Middle frontal gyrus (tissue), 1 donor: ENCODE results near the gene SLIT3.
"Not testable (repeated sequence)": the region's sequence is repeated elsewhere in the genome, so short reads cannot be mapped to it uniquely, and the experiment has no call there.

Experiments
- DNase-seq: peaks from one replicate; pipeline ENCODE4 v3.0.0-alpha.2; 2015; ENCODE audit warnings: low spot score; ENCODE audit errors: extremely low spot score

SLIT3 gene

GRCh38 chr5:169221519-169221918 lies 79.4 kb downstream of the SLIT3 start:
- no peak for DNase-seq

DNA sequence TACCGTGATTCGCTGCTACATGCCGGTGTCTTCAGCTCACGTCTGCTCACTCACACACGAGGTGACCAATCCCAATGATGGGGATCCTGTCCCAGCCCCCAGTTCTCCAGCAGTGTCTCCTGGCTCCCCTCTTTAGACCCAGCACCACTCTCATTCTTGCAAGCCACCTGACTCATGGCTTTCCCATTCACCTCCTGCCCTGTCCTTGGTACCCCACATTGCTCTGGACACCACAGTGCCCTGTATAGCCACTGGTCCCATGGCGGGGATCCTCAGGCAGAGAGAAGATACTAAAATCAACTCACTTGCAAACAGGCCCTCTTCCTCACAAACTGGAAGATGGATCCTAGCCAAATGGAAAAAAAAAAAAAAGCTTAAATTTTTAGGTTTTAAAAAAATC lies 81.0 kb downstream of the SLIT3 start:
- no peak for DNase-seq

DNA sequence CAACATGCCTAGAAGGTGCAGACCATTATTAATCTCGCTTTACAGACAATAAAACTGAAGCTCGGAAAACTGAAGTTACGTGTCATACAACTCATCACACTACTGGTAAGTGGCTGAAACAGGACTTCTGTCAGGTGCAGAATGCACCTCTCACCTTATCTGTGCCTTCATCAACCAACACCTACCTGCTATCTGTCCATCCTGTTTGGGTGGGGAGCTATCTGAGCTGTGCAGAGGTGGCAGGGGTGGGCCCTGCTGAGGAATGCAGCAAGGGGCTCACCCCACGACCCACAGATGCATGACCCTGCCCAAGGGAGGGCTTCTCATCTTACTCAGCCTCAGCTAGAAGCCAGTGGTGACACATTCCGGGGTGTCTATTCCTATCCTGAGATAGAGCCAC lies 81.6 kb downstream of the SLIT3 start:
- DNase-seq = no peak

DNA sequence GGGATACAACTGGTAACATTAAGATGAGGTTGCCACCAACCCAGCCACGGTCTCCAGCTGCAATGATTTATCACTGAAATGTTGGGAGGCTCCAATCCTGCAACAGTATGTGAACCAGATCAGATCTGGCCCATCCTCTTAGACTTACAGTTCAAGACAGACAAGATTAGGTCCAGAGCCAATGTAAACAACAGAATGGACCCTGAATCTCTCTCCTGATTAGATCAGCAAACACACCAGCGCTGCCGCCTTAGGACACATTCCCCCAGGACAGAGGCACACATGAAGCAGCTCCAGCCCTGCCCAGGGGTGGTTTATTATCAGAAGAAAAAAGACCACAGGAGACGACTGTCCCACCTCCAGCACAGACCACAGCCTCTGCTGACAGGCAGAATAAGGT lies 82.1 kb downstream of the SLIT3 start:
- DNase-seq = no peak

- no peak for DNase-seq
These were observed 82.8 kb downstream of the SLIT3 start for GRCh38 chr5:169218176-169218575.

DNA sequence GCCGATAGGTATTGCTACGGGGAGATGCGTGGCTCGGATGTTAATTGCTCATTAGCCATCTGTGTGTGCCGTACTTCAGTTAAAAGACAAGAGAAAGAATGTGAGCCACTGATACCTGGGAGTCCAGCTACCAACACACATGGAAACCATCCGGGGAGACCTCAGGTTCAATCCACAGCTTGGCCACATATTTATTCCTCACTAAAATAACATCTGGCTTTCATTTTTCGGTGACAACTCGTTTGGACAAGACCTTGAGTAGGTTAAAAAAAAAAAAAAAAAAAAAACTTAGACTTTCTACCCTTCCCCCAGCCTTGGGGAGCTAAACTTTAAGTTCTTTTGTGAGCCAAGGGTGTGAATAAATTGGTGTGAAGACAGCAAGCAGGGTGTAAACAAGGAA lies 84.1 kb downstream of the SLIT3 start:
- no peak for DNase-seq

GRCh38 chr5:169213479-169213878 lies 87.5 kb downstream of the SLIT3 start:
- no peak for DNase-seq

GRCh38 chr5:169211761-169212160 lies 89.2 kb downstream of the SLIT3 start:
- not testable (repeated sequence) for DNase-seq

GRCh38 chr5:169204788-169205400 lies 96.0 kb downstream of the SLIT3 start:
- DNase-seq = no peak

GRCh38 chr5:169202969-169203368 lies 98.0 kb downstream of the SLIT3 start:
- no peak for DNase-seq

GRCh38 chr5:169201597-169201996 lies 99.3 kb downstream of the SLIT3 start:
- no peak for DNase-seq

- no peak for DNase-seq
These were observed 100.7 kb downstream of the SLIT3 start for GRCh38 chr5:169200125-169200778.

DNA sequence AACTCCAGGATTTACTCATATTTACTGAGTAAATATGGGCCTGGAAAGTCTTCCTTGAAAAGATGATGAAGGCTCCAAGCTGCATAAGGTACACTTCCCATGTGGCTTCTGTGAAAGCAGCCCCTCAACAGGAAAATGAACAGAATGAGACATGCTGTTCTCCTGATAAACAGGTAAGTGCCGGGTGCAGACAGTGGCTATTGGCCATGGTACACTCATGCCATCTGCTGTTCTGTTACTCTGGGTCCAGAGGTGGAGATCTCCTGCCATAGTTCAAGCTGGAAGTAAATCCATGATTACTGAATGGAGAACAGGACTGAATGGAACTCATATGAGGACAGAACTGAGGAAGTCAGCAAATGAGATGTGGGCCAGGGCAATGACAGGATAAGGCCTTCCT lies 103.6 kb downstream of the SLIT3 start:
- DNase-seq = no peak

DNA sequence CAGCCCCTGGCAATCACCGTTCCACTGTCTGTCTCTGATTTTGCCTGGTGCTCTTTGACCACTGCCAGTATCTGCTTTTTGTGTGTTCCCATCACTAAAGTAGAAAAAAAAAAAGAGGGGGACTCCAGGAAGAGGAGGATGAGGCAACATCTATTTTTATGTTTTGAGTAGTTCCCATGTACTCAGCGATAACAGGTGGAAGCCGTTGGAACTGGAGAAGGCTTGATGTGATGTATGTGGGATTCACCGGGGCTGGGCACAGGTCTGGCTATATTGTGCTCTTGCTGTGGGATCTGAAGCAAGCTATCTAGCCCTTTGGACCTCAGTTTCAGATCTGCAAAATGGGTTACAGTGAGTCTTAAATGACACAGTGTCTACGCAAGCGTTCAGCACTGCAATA lies 104.9 kb downstream of the SLIT3 start:
- no peak for DNase-seq

- no peak for DNase-seq
These were observed 105.3 kb downstream of the SLIT3 start for GRCh38 chr5:169195601-169196000.

DNA sequence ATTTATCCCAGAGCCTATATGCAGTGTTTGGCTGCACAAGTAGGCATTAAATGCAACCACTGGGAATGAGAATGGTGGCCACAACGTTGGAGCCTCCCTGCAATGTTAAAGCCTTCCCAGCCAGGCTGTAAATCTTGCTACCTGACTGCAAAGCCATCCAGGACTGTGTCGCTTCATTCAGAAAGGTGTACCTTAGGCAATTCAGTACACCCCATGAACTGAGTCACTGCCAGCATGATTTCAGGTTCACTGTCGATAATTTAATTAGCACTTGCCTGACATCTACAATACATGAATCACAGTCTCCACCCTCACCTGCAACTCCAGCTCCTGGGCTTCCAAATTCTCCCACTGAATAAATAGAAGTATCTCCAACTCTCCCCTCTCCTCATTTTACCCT lies 108.4 kb downstream of the SLIT3 start:
- no peak for DNase-seq

- DNase-seq = no peak
These were observed 110.1 kb downstream of the SLIT3 start for GRCh38 chr5:169190849-169191248.

GRCh38 chr5:169185626-169186025 lies 115.3 kb downstream of the SLIT3 start:
- DNase-seq = no peak

- DNase-seq = no peak
These were observed 117.4 kb downstream of the SLIT3 start for GRCh38 chr5:169183576-169183975.

DNA sequence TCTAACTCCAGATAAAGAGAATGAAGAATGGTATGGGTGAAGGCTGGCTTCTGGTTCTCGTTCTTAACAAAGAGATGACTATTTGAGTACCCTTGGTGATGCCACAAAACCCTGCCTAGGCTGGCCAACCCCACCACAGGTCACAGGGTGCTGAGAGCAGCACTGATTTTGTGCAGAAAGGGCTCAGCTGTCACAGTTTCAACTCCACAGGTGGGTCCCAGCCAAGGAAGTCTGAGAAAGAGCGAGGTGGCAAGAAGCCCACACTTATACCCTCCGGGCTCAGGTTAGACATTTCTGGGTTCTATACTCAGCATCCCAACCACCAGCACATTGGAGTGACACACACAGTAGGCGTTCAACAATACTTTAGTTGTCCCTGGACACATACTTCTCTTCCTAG lies 118.1 kb downstream of the SLIT3 start:
- no peak for DNase-seq

GRCh38 chr5:169181814-169182213 lies 119.1 kb downstream of the SLIT3 start:
- DNase-seq = no peak

GRCh38 chr5:169178754-169179153 lies 122.2 kb downstream of the SLIT3 start:
- DNase-seq = no peak

DNA sequence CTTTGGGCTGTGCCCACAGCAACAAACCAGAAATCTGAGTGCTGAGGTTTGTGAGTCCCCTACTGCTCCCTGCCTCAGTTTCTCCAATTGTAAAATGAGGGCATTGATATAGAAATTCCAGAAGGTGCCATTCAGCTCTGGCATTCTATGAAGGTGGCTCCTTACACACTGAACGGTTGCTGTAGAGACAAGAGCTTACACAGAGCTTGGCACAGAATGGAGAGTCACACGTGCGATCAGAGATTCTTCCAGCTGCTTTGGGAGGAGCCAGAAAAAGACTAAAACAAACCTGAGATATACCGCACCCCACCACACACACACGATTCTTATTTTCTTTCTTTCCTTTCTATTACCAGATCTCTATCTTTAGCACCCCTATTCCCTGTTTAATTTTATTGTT lies 122.7 kb downstream of the SLIT3 start:
- DNase-seq = no peak
